PFSK-1 (cell line): ENCODE measurements around the gene KCNQ1.

Experiments
- POLR2AphosphoS5 ChIP-seq: IDR thresholded peaks from 2 replicates; pipeline ENCODE4 v1.6.1; 2012; ENCODE audit warnings: low read depth, mild to moderate bottlenecking, control low read depth, low read length, moderate library complexity
- SIN3A ChIP-seq: IDR thresholded peaks from 2 replicates; pipeline ENCODE4 v1.6.1; 2012; ENCODE audit warnings: mild to moderate bottlenecking, low read length, moderate library complexity, borderline replicate concordance; ENCODE audit not compliant: insufficient read depth
- TAF1 ChIP-seq: IDR thresholded peaks from 2 replicates; pipeline ENCODE4 v1.6.1; 2012; ENCODE audit warnings: low read length, control low read depth, borderline replicate concordance; ENCODE audit not compliant: insufficient read depth
- TF ChIP-seq, protein P1 (sequence below), 2 experiments: IDR thresholded peaks; 2 replicates each; pipeline versions ENCODE4 v1.6.1 to v1.8.0; 2011 to 2012; ENCODE audit warnings: low read depth in 2 of 2, low read length in 2 of 2, control low read depth in 1 of 2, inconsistent platforms in 1 of 2, mild to moderate bottlenecking in 1 of 2, moderate library complexity in 1 of 2; ENCODE audit not compliant: insufficient read depth in 1 of 2

GRCh38 chr11:2687782-2688191 is 243.0 kb downstream of the KCNQ1 start:
- TF ChIP-seq, protein P1, sequence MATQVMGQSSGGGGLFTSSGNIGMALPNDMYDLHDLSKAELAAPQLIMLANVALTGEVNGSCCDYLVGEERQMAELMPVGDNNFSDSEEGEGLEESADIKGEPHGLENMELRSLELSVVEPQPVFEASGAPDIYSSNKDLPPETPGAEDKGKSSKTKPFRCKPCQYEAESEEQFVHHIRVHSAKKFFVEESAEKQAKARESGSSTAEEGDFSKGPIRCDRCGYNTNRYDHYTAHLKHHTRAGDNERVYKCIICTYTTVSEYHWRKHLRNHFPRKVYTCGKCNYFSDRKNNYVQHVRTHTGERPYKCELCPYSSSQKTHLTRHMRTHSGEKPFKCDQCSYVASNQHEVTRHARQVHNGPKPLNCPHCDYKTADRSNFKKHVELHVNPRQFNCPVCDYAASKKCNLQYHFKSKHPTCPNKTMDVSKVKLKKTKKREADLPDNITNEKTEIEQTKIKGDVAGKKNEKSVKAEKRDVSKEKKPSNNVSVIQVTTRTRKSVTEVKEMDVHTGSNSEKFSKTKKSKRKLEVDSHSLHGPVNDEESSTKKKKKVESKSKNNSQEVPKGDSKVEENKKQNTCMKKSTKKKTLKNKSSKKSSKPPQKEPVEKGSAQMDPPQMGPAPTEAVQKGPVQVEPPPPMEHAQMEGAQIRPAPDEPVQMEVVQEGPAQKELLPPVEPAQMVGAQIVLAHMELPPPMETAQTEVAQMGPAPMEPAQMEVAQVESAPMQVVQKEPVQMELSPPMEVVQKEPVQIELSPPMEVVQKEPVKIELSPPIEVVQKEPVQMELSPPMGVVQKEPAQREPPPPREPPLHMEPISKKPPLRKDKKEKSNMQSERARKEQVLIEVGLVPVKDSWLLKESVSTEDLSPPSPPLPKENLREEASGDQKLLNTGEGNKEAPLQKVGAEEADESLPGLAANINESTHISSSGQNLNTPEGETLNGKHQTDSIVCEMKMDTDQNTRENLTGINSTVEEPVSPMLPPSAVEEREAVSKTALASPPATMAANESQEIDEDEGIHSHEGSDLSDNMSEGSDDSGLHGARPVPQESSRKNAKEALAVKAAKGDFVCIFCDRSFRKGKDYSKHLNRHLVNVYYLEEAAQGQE (IDR thresholded peaks at IDR 0.05; ENCODE audit: insufficient read depth in 1 of 2, low read depth in 2 of 2, low read length in 2 of 2): no peak
- TF ChIP-seq SIN3A (no peak), POLR2AphosphoS5 (no peak), TAF1 (no peak)
